K562 (cell line): ENCODE results near the gene HAGHL.

Experiments used
- CTCF ChIP-seq, 3 experiments: IDR thresholded peaks in 2 of 3; conservative IDR thresholded peaks in 1 of 3; 2 replicates each; pipeline ENCODE4 v1.5.1; 2011 to 2012; ENCODE audit warnings: low read length in 3 of 3, mild to moderate bottlenecking in 3 of 3, control low read depth in 2 of 3, improper control_type of control experiment in 1 of 3, inconsistent platforms in 1 of 3, low read depth in 1 of 3, mixed read lengths in 1 of 3, moderate library complexity in 1 of 3; ENCODE audit not compliant: insufficient read depth in 2 of 3
- FOXP4 ChIP-seq: sonication (generic); formaldehyde crosslinking; IDR thresholded peaks from 2 replicates; pipeline ENCODE4 v1.8.0; 2022; ENCODE audit warnings: mild to moderate bottlenecking, missing genetic modification reagents, borderline replicate concordance
- GABPA ChIP-seq: fragments of 200-800 bp; sonication (Bioruptor generic); conservative IDR thresholded peaks from 2 replicates; pipeline ENCODE4 v1.6.1; 2016; ENCODE audit warnings: low read depth, missing genetic modification characterization, missing compliant biosample characterization
- PRPF4 ChIP-seq: fragments of 200-400 bp; formaldehyde crosslinking; IDR thresholded peaks from one replicate; pipeline ENCODE4 v1.6.1; 2017; ENCODE audit warnings: low read length, low read depth, mild to moderate bottlenecking; ENCODE audit not compliant: insufficient read depth, poor library complexity, severe bottlenecking
- SAP30 ChIP-seq: fragments of 200-600 bp; sonication (generic); IDR thresholded peaks from 2 replicates; pipeline ENCODE4 v1.6.1; 2012; ENCODE audit warnings: borderline replicate concordance, low read depth, mild to moderate bottlenecking, moderate library complexity, low read length, control low read depth, inconsistent platforms; ENCODE audit not compliant: insufficient read depth, poor library complexity, severe bottlenecking

- TF ChIP-seq GABPA (no peak), PRPF4 (no peak), SAP30 (no peak), FOXP4 (CRISPR knock-in tag) (no peak), CTCF (IDR thresholded peaks at IDR 0.05 in 2 of 3, conservative IDR thresholded peaks at IDR 0.05 in 1 of 3; ENCODE audit: insufficient read depth in 2 of 3, low read depth in 1 of 3, low read length in 3 of 3) (no peak)
These were observed 12.8 kb upstream of the HAGHL start for GRCh38 chr16:714079-714478.
